K562 (cell line): ENCODE results near the gene CSF2RB. TPM values are rescaled to one million over a fixed set of nuclear protein-coding genes. Genes with fewer than 3 reads are reported as not detected.

Experiments
- ATAC-seq: fragments of 200-7000 bp; cut with Tn5 transposase; 3 replicates; pipeline ENCODE4 v1.9.1; 2020; ENCODE audit warnings: moderate library complexity
- BruUV-seq: library from RNA; stranded (reverse); fragments of 400-500 nt; replicated peaks from 2 replicates; lab custom pipeline; 2021; lab: Mats Ljungman, UMichigan
- CTCF ChIA-PET: fragments of 300-600 bp; formaldehyde crosslinking; extraction: SDS; loops from one replicate; lab custom pipeline; 2021; ENCODE audit warnings: low intra/inter-chr PET ratio; lab: Yijun Ruan, JAX
- POLR2A ChIA-PET: fragments of 300-600, 350-650 bp; sonication (Branson Sonifier 250); formaldehyde crosslinking; extraction: SDS; loops from one replicate; lab custom pipeline; 2021; ENCODE audit warnings: antibody characterized with exemption, inconsistent platforms; lab: Yijun Ruan, JAX
- DNase-seq, 4 experiments: peaks; one replicate each; pipeline versions ENCODE4 v3.0.0 to v3.0.0-alpha.2; 2011 to 2018; ENCODE audit warnings: low spot score in 3 of 4, mixed read lengths in 3 of 4; ENCODE audit errors: extremely low read depth in 1 of 4
- FAIRE-seq: peaks from 2 replicates; lab custom pipeline; 2011; peaks lifted over from hg19 to GRCh38; lab: Jason Lieb, UNC
- H2AFZ ChIP-seq: 2 replicates; pipeline ENCODE4 v1.6.0; 2011; ENCODE audit warnings: low read depth, low read length, control low read depth, inconsistent platforms
- H3K27ac ChIP-seq: fragments of 200-600 bp; 3 replicates; pipeline ENCODE4 v1.8.0; 2011; ENCODE audit warnings: low read depth, mild to moderate bottlenecking, control low read depth, inconsistent platforms, low read length, moderate library complexity, mixed read lengths; ENCODE audit errors: extremely low read depth
- H3K27me3 ChIP-seq, 2 experiments: fragments of 300-600 bp in 1 of 2; 2 replicates in 1 of 2; 3 replicates in 1 of 2; pipeline versions ENCODE4 v1.6.0 to v1.8.0; 2011; ENCODE audit warnings: inconsistent platforms in 2 of 2, low read length in 2 of 2, mild to moderate bottlenecking in 1 of 2, mixed read lengths in 1 of 2, moderate library complexity in 1 of 2; ENCODE audit not compliant: control insufficient read depth in 2 of 2, insufficient read depth in 2 of 2
- H3K36me3 ChIP-seq: fragments of 300-600 bp; 3 replicates; pipeline ENCODE4 v1.8.0; 2011; ENCODE audit warnings: mild to moderate bottlenecking, low read length, inconsistent platforms; ENCODE audit not compliant: control insufficient read depth, insufficient read depth
- H3K4me1 ChIP-seq, 2 experiments: fragments of 200-600 bp in 1 of 2; replicated peaks in 1 of 2; 2 replicates in 1 of 2; 3 replicates in 1 of 2; pipeline versions ENCODE4 v1.5.1 to v1.8.0; 2011; ENCODE audit warnings: inconsistent platforms in 2 of 2, low read length in 2 of 2, mild to moderate bottlenecking in 1 of 2, mixed read lengths in 1 of 2, moderate library complexity in 1 of 2; ENCODE audit not compliant: control insufficient read depth in 2 of 2, insufficient read depth in 2 of 2
- H3K4me2 ChIP-seq: 2 replicates; pipeline ENCODE4 v1.6.1; 2011; ENCODE audit warnings: low read length, control low read depth, inconsistent platforms, mixed read lengths; ENCODE audit not compliant: insufficient read depth
- H3K4me3 ChIP-seq: fragments of 200-600 bp; sonication (generic), shearing (Covaris generic); 2 replicates; pipeline ENCODE4 v1.5.1; 2016; ENCODE audit warnings: control low read depth, inconsistent platforms
- H3K79me2 ChIP-seq: fragments of 200-600 bp; 3 replicates; pipeline ENCODE4 v1.8.0; 2011; ENCODE audit warnings: low read length, inconsistent platforms; ENCODE audit not compliant: control insufficient read depth, insufficient read depth
- H3K9ac ChIP-seq, 2 experiments: 2 replicates each; pipeline versions ENCODE4 v1.6.0 to v1.6.1; 2011; ENCODE audit warnings: low read depth in 2 of 2, low read length in 2 of 2, control low read depth in 1 of 2, inconsistent platforms in 1 of 2, mild to moderate bottlenecking in 1 of 2, mixed read lengths in 1 of 2; ENCODE audit not compliant: insufficient read depth in 1 of 2
- H3K9me1 ChIP-seq: one replicate; pipeline ENCODE4 v1.6.0; 2011; ENCODE audit warnings: inconsistent platforms, mild to moderate bottlenecking, low read length, moderate library complexity; ENCODE audit not compliant: control insufficient read depth, insufficient read depth
- H3K9me3 ChIP-seq: replicated peaks from 2 replicates; pipeline ENCODE4 v1.5.1; 2011; ENCODE audit warnings: low read depth, low read length, inconsistent platforms; ENCODE audit not compliant: control insufficient read depth, insufficient read depth
- H4K20me1 ChIP-seq: replicated peaks from 2 replicates; pipeline ENCODE4 v1.6.1; 2011; ENCODE audit warnings: low read length, inconsistent platforms, mixed read lengths; ENCODE audit not compliant: control insufficient read depth, insufficient read depth
- E2F3 ChIP-seq: fragments of 250-450 bp; sonication (Bioruptor Pico); IDR thresholded peaks from 2 replicates; pipeline ENCODE4 v1.4.0; 2020; ENCODE audit warnings: mild to moderate bottlenecking
- NCOA6 ChIP-seq: fragments of 450-650 bp; IDR thresholded peaks from 2 replicates; pipeline ENCODE4 v1.6.1; 2017; ENCODE audit warnings: mild to moderate bottlenecking
- POLR2B ChIP-seq: fragments of 450-650 bp; IDR thresholded peaks from 2 replicates; pipeline ENCODE4 v1.6.1; 2018; ENCODE audit warnings: low read depth; ENCODE audit not compliant: partially characterized antibody
- ZNF165 ChIP-seq: fragments of 250-450 bp; sonication (Bioruptor Pico); IDR thresholded peaks from 2 replicates; pipeline ENCODE4 v1.4.0; 2020; ENCODE audit warnings: borderline replicate concordance
- whole genome bisulfite sequencing: fragments of 100-300 bp; shearing (Covaris generic); methylation state at CpG from one replicate; pipeline ENCODE4 v1.1.6; 2016; ENCODE audit warnings: low coverage, mixed read lengths; ENCODE audit not compliant: insufficient coverage; ENCODE audit errors: missing lambda C conversion rate; 5-methylcytosine and 5-hydroxymethylcytosine counted together
- in situ Hi-C: fragments of 300-500 bp; cut with MboI; formaldehyde crosslinking; loops from 4 replicates; pipeline ENCODE4 v1.15.0; 2018; ENCODE audit warnings: inconsistent platforms, mixed read lengths
- intact Hi-C: fragments of 100-400 bp; cut with micrococcal nuclease; formaldehyde crosslinking; loops from 2 replicates; pipeline ENCODE4 v1.14.2; 2022
- polyA plus RNA-seq, 8 experiments: library from polyadenylated mRNA; depleted of rRNA in 4 of 8; stranded (reverse) in 5 of 8; unstranded in 3 of 8; fragments of >200 nt; fragmentation: Nextera tagmentation in 2 of 8; fragmentation: Illumina TruSeq in 1 of 8; extraction: Ambion mirVana in 2 of 8; extraction: Trizol in 1 of 8; gene quantifications; 2 replicates each; pipeline versions ENCODE4 v1.2.1 to v1.2.3, GENCODE V29; 2011 to 2014; ENCODE audit warnings: inconsistent platforms in 1 of 8, missing spikeins in 1 of 8
- total RNA-seq, 7 experiments: library from RNA; depleted of rRNA in 6 of 7; stranded (reverse); fragments of >200 nt in 6 of 7; fragmentation: Illumina TruSeq in 2 of 7; extraction: Trizol in 2 of 7; gene quantifications; 2 replicates each; pipeline versions ENCODE4 v1.2.1 to v1.2.3, GENCODE V29; 2011 to 2021; ENCODE audit warnings: low replicate concordance in 1 of 7
- TF ChIP-seq, protein P1 (sequence below): fragments of 250-450 bp; sonication (Bioruptor Pico); IDR thresholded peaks from 2 replicates; pipeline ENCODE4 v1.8.0; 2022; ENCODE audit warnings: moderate library complexity, mild to moderate bottlenecking, inconsistent platforms
- TF ChIP-seq, protein P2 (sequence below): IDR thresholded peaks from 2 replicates; pipeline ENCODE4 v1.6.1; 2016; ENCODE audit warnings: missing genetic modification characterization, missing compliant biosample characterization

CSF2RB gene
- total and polyA plus RNA-seq, 9 of the 15 experiments (the other 6 are each of a cell fraction or from before 2014, with no cell fraction given) = 0.04 to 1.0 (median 0.36) TPM

- TF ChIP-seq, protein P1, sequence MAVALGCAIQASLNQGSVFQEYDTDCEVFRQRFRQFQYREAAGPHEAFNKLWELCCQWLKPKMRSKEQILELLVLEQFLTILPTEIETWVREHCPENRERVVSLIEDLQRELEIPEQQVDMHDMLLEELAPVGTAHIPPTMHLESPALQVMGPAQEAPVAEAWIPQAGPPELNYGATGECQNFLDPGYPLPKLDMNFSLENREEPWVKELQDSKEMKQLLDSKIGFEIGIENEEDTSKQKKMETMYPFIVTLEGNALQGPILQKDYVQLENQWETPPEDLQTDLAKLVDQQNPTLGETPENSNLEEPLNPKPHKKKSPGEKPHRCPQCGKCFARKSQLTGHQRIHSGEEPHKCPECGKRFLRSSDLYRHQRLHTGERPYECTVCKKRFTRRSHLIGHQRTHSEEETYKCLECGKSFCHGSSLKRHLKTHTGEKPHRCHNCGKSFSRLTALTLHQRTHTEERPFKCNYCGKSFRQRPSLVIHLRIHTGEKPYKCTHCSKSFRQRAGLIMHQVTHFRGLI (CRISPR knock-in tag) = no peak
- TF ChIP-seq, protein P2, sequence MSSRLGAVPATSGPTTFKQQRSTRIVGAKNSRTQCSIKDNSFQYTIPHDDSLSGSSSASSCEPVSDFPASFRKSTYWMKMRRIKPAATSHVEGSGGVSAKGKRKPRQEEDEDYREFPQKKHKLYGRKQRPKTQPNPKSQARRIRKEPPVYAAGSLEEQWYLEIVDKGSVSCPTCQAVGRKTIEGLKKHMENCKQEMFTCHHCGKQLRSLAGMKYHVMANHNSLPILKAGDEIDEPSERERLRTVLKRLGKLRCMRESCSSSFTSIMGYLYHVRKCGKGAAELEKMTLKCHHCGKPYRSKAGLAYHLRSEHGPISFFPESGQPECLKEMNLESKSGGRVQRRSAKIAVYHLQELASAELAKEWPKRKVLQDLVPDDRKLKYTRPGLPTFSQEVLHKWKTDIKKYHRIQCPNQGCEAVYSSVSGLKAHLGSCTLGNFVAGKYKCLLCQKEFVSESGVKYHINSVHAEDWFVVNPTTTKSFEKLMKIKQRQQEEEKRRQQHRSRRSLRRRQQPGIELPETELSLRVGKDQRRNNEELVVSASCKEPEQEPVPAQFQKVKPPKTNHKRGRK = no peak
- TF ChIP-seq ZNF165 (no peak), POLR2B (no peak), NCOA6 (no peak), E2F3 (CRISPR knock-in tag) (no peak)
- H2AFZ ChIP-seq = no peak overlapping the region
- no peak for FAIRE-seq
- ChIA-PET CTCF (no interaction called here), POLR2A (interaction anchor here (1.5 kb wide), 1 partner anchor 13 kb away, joined by 7 read pairs; no protein-coding TSS in a partner anchor)
- H3K4me1 ChIP-seq = no peaks in the 10 kb centered on the region
- H3K36me3 ChIP-seq = no peaks in the 10 kb centered on the region
- H3K79me2 ChIP-seq = no peaks in the 10 kb centered on the region
- no peaks in the 10 kb centered on the region for H3K9me1 ChIP-seq
- no peak for ATAC-seq
- no peak overlapping the region; a peak in 1 of 4 replicates for H3K9ac ChIP-seq
- H3K27me3 ChIP-seq = peaks cover 0 to 9% of the 10 kb centered on the region in 2 experiments; a peak in 3 of 5 replicates
- no peak for DNase-seq
- no peak overlapping the region for H3K4me3 ChIP-seq
- intact Hi-C loops = no loop called here
- H3K4me2 ChIP-seq = no peak overlapping the region
- 0% methylated on average over 4 of the region's 7 CpGs for WGBS
- no peaks in the 10 kb centered on the region for H3K9me3 ChIP-seq
- BruUV-seq = no TSS peak
- no peaks in the 10 kb centered on the region for H4K20me1 ChIP-seq
- H3K27ac ChIP-seq = no peak overlapping the region
- in situ Hi-C loops = no loop called here
Observed at GRCh38 chr22:36951746-36952145, 38.3 kb downstream of the CSF2RB start.
